GM20000 (cell line): ENCODE results near the gene UBAC1.

Experiments used
- DNase-seq: peaks from one replicate; pipeline ENCODE4 v3.0.0; 2012; ENCODE audit warnings: low spot score
- CTCF ChIP-seq: IDR thresholded peaks from 2 replicates; pipeline ENCODE4 v1.5.1; 2012; ENCODE audit warnings: mild to moderate bottlenecking, control low read depth; ENCODE audit errors: extremely low read depth, missing control alignments

Gene UBAC1

DNA sequence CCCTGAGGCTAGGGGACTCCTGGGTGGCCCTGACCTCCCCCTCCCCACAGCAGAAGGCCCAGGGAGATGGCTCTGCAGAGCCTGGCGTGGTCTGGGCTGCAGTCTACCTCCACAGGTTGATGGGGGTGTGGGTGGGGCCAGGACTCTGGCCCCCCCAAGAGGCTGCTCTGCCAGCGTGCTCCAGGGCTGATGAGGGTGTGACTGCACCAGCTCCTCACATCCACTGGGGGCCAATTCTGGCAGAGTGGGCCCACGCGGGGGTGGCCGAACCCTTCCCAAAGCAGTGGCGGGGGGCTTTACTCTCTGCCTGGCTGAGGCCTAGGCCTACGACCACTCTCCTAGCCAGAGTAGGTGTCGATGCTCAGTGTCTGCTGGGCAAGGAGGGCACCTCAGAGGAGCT is 28.0 kb upstream of the UBAC1 start:
- no peak for TF ChIP-seq CTCF
- no peak for DNase-seq

DNA sequence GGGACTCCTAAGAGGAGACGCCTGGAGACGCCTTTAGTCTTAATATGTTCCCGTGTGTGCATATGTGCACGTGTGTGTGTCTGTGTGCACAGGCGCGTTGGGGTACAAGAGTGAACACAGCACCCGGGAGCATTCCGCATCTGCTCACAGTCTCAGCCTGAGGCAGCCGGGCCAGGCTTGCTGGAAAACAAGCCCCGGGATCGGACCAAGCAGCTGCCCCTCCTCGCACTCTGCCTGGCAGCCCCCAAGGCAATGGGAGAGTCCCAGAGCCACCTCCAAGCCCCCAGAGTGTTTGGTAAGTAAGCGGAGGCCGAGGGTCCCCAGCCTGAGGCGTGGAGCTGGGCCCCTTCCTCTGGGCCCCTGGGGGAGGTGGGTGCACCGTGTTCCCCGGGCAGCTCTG is 27.3 kb upstream of the UBAC1 start:
- TF ChIP-seq CTCF: no peak
- DNase-seq: no peak

DNA sequence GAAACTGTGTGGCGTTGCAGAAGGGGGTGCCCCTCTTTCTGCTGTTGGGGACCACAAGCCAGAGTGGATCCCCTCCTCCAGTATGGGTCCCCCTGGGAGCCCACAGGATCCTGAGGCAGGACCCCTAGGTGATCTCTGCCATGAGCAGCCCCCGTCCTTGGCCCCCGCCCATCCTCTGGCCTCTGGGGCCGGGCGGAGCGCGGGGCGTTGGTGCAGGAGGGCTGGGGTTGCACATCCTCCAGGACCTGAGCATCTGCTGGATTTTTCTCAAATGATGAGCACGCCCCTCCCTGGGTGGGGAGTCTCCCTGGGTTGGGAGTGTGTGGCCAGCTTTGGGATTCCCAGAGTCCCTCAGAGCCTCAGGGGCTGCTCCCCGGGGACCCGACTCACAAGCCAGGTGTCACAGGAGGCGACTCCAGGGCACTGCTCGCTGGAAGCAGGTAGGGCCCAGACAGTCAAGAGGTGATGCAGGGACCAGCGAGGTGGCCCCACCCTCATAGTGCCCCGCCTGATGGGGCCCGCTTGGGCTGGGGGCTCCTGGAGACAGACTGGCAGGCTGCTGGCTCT is 26.7 kb upstream of the UBAC1 start:
- TF ChIP-seq CTCF: no peak
- DNase-seq: no peak

GRCh38 chr9:135986605-135987004 is 25.4 kb upstream of the UBAC1 start:
- TF ChIP-seq CTCF: no peak

GRCh38 chr9:135985889-135986288 is 24.7 kb upstream of the UBAC1 start:
- DNase-seq: no peak
- TF ChIP-seq CTCF: no peak

More at GRCh38 chr9:135986605-135987004, 25.4 kb upstream of the UBAC1 start:
- no peak for DNase-seq

- DNase-seq: no peak
- no peak for TF ChIP-seq CTCF
Measured at GRCh38 chr9:135985459-135985774, 24.2 kb upstream of the UBAC1 start.

DNA sequence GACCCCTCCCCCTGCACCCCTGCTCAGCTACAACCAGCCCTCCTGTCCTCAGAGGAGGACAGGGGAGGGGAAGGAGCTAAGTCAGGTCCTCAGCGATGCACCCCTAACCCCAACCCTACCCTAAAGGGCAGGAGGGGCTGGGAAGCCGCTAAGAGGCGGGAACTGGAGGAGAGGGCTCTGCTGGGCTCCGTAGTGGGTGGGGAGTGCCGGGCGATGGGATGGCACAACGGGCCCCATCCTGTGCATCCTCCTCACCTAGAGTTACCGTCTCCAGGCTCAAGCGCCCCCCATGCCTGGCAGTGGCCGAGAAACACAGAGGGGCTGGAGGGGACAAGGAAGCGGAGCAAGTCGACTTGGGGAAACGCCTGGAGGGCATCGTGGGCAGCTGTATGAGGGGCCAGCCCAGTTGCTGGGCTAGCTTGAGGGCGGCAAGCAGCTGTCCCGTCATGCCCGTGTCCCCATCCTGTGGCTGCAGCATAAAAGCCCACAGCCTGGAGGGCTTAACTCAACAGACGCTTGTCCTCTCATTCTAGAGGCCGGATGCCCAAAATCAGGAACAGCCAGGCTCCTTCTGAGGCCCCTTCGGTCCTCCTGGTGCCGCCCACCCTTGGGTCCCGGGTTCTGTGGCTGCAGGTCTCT is 23.0 kb upstream of the UBAC1 start:
- no peak for TF ChIP-seq CTCF
- DNase-seq: no peak
